VCaP (cell line): ENCODE data around the gene PLCD1.
"Not testable (repeated sequence)": the region's sequence is repeated elsewhere in the genome, so short reads cannot be mapped to it uniquely, and the experiment has no call there.

ENCODE experiments used
- H3K27ac ChIP-seq: fragments of 450-650 bp; 2 replicates; pipeline ENCODE4 v1.5.1; 2017
- TF ChIP-seq, protein P1 (sequence below): fragments of 450-650 bp; conservative IDR thresholded peaks from 2 replicates; pipeline ENCODE4 v1.5.1; 2017; ENCODE audit warnings: mild to moderate bottlenecking, moderate library complexity

The PLCD1 gene

GRCh38 chr3:38054499-38055001 lies 25.1 kb upstream of the PLCD1 start:
- H3K27ac ChIP-seq = no peak overlapping the region
- TF ChIP-seq, protein P1, sequence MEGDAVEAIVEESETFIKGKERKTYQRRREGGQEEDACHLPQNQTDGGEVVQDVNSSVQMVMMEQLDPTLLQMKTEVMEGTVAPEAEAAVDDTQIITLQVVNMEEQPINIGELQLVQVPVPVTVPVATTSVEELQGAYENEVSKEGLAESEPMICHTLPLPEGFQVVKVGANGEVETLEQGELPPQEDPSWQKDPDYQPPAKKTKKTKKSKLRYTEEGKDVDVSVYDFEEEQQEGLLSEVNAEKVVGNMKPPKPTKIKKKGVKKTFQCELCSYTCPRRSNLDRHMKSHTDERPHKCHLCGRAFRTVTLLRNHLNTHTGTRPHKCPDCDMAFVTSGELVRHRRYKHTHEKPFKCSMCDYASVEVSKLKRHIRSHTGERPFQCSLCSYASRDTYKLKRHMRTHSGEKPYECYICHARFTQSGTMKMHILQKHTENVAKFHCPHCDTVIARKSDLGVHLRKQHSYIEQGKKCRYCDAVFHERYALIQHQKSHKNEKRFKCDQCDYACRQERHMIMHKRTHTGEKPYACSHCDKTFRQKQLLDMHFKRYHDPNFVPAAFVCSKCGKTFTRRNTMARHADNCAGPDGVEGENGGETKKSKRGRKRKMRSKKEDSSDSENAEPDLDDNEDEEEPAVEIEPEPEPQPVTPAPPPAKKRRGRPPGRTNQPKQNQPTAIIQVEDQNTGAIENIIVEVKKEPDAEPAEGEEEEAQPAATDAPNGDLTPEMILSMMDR = no peak

GRCh38 chr3:38053813-38054498 lies 24.5 kb upstream of the PLCD1 start:
- not testable (repeated sequence) for H3K27ac ChIP-seq

DNA sequence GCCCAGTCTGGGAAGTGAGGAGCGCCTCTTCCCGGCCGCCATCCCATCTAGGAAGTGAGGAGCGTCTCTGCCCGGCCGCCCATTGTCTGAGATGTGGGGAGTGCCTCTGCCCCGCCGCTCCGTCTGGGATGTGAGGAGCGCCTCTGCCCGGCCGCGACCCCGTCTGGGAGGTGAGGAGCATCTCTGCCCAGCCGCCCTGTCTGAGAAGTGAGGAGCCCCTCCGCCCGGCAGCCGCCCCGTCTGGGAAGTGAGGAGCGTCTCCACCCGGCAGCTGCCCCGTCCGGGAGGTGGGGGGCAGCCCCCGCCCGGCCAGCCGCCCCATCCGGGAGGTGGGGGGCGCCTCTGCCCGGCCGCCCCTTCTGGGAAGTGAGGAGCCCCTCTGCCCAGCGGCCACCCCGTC lies 23.8 kb upstream of the PLCD1 start:
- not testable (repeated sequence) for H3K27ac ChIP-seq

- no peak overlapping the region for H3K27ac ChIP-seq
- TF ChIP-seq, protein P1 = no peak
These were observed 21.7 kb upstream of the PLCD1 start for GRCh38 chr3:38051131-38051530.

DNA sequence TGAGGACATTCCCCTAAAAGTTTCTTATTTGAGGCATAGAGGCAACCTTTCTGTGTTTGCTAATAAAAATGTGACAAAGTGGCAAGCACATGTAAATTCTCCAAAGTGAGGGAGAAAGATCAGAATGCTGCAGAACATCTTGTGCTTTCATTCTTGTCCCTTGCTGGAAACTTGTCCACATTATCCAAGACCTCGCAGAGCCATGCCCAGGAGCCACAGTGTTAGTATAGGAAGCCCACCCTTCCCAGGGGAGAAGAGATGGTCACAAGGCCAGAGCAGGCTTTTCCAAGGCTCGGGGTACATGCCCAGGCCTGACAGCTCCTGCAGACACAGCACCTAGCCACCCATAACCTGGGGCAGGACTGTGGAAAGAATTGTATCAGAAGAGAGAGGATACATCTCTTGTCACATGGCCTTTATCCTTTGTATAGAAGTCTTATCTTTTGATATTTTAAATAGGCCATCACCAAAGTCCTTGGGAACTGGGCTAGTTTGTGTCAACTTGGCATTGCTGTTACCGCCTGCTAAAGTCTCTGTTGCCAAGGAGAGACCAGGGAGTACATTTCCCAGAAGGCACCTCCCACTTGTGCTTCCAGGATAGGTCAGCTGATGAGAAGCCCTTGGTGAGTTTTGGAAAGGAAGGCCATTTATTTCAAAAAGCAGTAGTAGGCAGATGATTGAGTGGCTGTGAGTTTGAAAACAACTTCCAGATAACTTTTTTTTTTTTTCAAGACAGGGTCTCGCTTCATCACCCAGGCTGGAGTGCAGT lies 20.1 kb upstream of the PLCD1 start:
- H3K27ac ChIP-seq = no peak overlapping the region
- TF ChIP-seq, protein P1 = no peak

- no peak overlapping the region for H3K27ac ChIP-seq
- TF ChIP-seq, protein P1 = no peak
These were observed 18.5 kb upstream of the PLCD1 start for GRCh38 chr3:38047896-38048295.

DNA sequence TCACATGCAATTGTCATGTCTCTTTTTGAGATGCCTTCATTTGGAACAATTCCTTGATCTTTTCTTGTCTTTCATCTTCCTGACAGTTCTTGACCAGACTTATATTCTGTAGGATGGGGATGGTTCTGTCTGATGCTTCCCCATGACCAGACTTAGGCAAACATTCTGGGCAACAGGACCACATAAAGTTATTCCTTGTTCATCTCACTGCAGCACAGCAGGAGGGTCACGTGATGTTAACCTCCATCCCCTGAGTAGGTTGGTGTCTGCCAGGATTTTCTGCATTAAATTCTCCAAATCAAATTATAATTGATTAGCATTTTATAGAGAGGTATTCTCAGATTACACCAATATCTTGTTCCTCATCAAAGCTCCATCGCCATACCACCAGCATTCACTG lies 17.4 kb upstream of the PLCD1 start:
- no peak overlapping the region for H3K27ac ChIP-seq
- TF ChIP-seq, protein P1 = no peak

- TF ChIP-seq, protein P1 = no peak
These were observed 16.6 kb upstream of the PLCD1 start for GRCh38 chr3:38046027-38046426.

More at GRCh38 chr3:38046027-38046426, 16.6 kb upstream of the PLCD1 start:
- H3K27ac ChIP-seq = no peak overlapping the region
